ENCODE measurements around the gene GPNMB.
A peak's percentile ranks its signal among the peaks of the same experiment; 100 is the strongest.

GPNMB gene

GRCh38 chr7:23273141-23273599, 26.6 kb downstream of the GPNMB start:
- Histone ChIP-seq H3K27ac (ENCODE audit: poor library complexity, severe bottlenecking) (peak overlapping the region; percentile 47), H3K36me3 (ENCODE audit: low read depth) (no peaks in the 10 kb centered on the region), H3K4me3 (ENCODE audit: severe bottlenecking) (no peak overlapping the region), H3K9me3 (ENCODE audit: severe bottlenecking) (no peaks in the 10 kb centered on the region), H3K27me3 (ENCODE audit: insufficient read depth, poor library complexity, severe bottlenecking) (no peaks in the 10 kb centered on the region), H3K4me1 (ENCODE audit: insufficient read depth, poor library complexity, severe bottlenecking) (peaks cover 10% of the 10 kb centered on the region)
- DNase-seq (ENCODE audit: low spot score) (peak; percentile 96), ATAC-seq (ENCODE audit: low read depth) (peak; percentile 96)
- peak; percentile 96 for TF ChIP-seq CTCF (IDR thresholded peaks at IDR 0.05; ENCODE audit: poor library complexity, severe bottlenecking)

GRCh38 chr7:23275912-23276311, 29.3 kb downstream of the GPNMB start:
- DNase-seq (ENCODE audit: low spot score) (no peak), ATAC-seq (ENCODE audit: low read depth) (no peak)
- Histone ChIP-seq H3K4me3 (ENCODE audit: severe bottlenecking) (no peak overlapping the region), H3K4me1 (ENCODE audit: insufficient read depth, poor library complexity, severe bottlenecking) (peaks cover 10% of the 10 kb centered on the region), H3K27me3 (ENCODE audit: insufficient read depth, poor library complexity, severe bottlenecking) (no peaks in the 10 kb centered on the region), H3K36me3 (ENCODE audit: low read depth) (no peaks in the 10 kb centered on the region), H3K9me3 (ENCODE audit: severe bottlenecking) (no peaks in the 10 kb centered on the region), H3K27ac (ENCODE audit: poor library complexity, severe bottlenecking) (no peak overlapping the region)
- TF ChIP-seq CTCF (IDR thresholded peaks at IDR 0.05; ENCODE audit: poor library complexity, severe bottlenecking) = no peak

- no peak overlapping the region for H3K4me3 ChIP-seq (ENCODE audit: severe bottlenecking)
- H3K27ac ChIP-seq (ENCODE audit: poor library complexity, severe bottlenecking) = no peak overlapping the region
- peaks cover 10% of the 10 kb centered on the region for H3K4me1 ChIP-seq (ENCODE audit: insufficient read depth, poor library complexity, severe bottlenecking)
- H3K36me3 ChIP-seq (ENCODE audit: low read depth) = no peaks in the 10 kb centered on the region
- TF ChIP-seq CTCF (IDR thresholded peaks at IDR 0.05; ENCODE audit: poor library complexity, severe bottlenecking) = no peak
- H3K27me3 ChIP-seq (ENCODE audit: insufficient read depth, poor library complexity, severe bottlenecking) = no peaks in the 10 kb centered on the region
- no peaks in the 10 kb centered on the region for H3K9me3 ChIP-seq (ENCODE audit: severe bottlenecking)
- ATAC-seq (ENCODE audit: low read depth) = no peak
- no peak for DNase-seq (ENCODE audit: low spot score)
Measured at GRCh38 chr7:23276376-23276775, 29.8 kb downstream of the GPNMB start.

GRCh38 chr7:23276947-23277346, 30.4 kb downstream of the GPNMB start:
- DNase-seq (ENCODE audit: low spot score) = no peak
- no peak overlapping the region for H3K4me3 ChIP-seq (ENCODE audit: severe bottlenecking)
- peaks cover 10% of the 10 kb centered on the region for H3K4me1 ChIP-seq (ENCODE audit: insufficient read depth, poor library complexity, severe bottlenecking)
- H3K27ac ChIP-seq (ENCODE audit: poor library complexity, severe bottlenecking) = no peak overlapping the region
- H3K36me3 ChIP-seq (ENCODE audit: low read depth) = no peaks in the 10 kb centered on the region
- no peak for TF ChIP-seq CTCF (IDR thresholded peaks at IDR 0.05; ENCODE audit: poor library complexity, severe bottlenecking)
- H3K9me3 ChIP-seq (ENCODE audit: severe bottlenecking) = no peaks in the 10 kb centered on the region
- ATAC-seq (ENCODE audit: low read depth) = no peak
- H3K27me3 ChIP-seq (ENCODE audit: insufficient read depth, poor library complexity, severe bottlenecking) = no peaks in the 10 kb centered on the region

- Histone ChIP-seq H3K27ac (ENCODE audit: poor library complexity, severe bottlenecking) (no peak overlapping the region), H3K4me1 (ENCODE audit: insufficient read depth, poor library complexity, severe bottlenecking) (peaks cover 10% of the 10 kb centered on the region), H3K27me3 (ENCODE audit: insufficient read depth, poor library complexity, severe bottlenecking) (no peaks in the 10 kb centered on the region), H3K36me3 (ENCODE audit: low read depth) (no peaks in the 10 kb centered on the region), H3K9me3 (ENCODE audit: severe bottlenecking) (no peaks in the 10 kb centered on the region), H3K4me3 (ENCODE audit: severe bottlenecking) (no peak overlapping the region)
- DNase-seq (ENCODE audit: low spot score) = no peak
- peak; percentile 92 for TF ChIP-seq CTCF (IDR thresholded peaks at IDR 0.05; ENCODE audit: poor library complexity, severe bottlenecking)
- ATAC-seq (ENCODE audit: low read depth) = no peak; the same call in 2 of the 3 replicates
Measured at GRCh38 chr7:23277359-23277989, 30.9 kb downstream of the GPNMB start.

Measured in RWPE2 (cell line).